Measurements from ENCODE around the gene C18orf32. TPM values are rescaled to one million over a fixed set of nuclear protein-coding genes. Genes with fewer than 3 reads are reported as not detected.
"Not testable (repeated sequence)": the region's sequence is repeated elsewhere in the genome, so short reads cannot be mapped to it uniquely, and the experiment has no call there.

The C18orf32 gene
- 100 to 1,000 TPM; 106 to 170 (median 122) TPM for polyA plus RNA-seq

DNA sequence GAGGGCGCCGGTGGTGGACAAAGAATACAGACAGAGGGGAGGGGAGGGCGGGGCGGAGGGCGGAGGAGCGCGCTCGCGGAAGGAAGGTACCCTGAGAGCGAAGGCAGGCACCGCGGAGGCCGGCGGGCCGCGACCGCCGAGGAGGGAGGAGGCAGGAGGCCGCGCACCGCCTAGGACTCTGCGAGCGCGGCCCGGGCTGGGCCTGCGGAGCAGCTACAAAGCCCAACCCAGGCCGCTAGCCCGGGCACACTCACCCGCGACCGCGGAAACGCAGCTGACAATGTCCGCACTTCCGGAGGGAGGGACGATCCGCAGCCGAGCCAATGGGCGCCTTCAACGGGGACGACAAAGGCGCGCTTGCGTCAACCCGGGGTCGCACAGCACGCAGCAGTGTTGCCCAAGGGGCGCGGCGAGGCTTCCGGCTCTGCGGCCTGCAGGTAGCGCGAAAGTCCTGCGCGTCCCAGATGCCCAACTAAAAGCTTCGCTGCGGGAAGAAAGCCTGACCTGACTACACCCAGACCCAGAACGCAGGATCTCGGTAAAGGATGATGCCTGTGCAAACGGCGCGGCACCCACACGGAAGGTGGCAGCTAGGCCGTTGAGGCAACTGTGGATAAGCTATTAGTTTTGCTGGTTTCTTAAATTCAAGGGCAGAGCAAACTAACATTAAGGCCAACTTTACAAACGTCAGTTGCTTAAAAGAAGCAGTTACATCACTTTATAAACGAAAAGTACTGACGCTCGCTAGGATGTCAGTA lies at the start of gene C18orf32:
Gene C18orf32, minus strand, starts transcription at position 282 of the 758 bp plus-strand sequence. CDS start 3,486 bp downstream, outside the sequence.
- Mint-ChIP-seq H3K4me1 (peaks cover 55 to 79% of the 10 kb centered on the region in 2 donors), H3K9me3 (no peaks in the 10 kb centered on the region), H3K27ac (peak within 1 kb of the TSS; percentile 92 to 100 (median 98)), H3K27me3 (ENCODE audit: low read depth in 3 of 3) (peaks cover 12 to 21% (median 20%) of the 10 kb centered on the region in 3 donors), H3K4me3 (peak within 1 kb of the TSS; percentile 91 to 98 (median 94)), H3K36me3 (peaks cover 30 to 46% (median 35%) of the 10 kb centered on the region in 3 donors)
- peak; percentile 98 to 99 (median 98) for DNase-seq

DNA sequence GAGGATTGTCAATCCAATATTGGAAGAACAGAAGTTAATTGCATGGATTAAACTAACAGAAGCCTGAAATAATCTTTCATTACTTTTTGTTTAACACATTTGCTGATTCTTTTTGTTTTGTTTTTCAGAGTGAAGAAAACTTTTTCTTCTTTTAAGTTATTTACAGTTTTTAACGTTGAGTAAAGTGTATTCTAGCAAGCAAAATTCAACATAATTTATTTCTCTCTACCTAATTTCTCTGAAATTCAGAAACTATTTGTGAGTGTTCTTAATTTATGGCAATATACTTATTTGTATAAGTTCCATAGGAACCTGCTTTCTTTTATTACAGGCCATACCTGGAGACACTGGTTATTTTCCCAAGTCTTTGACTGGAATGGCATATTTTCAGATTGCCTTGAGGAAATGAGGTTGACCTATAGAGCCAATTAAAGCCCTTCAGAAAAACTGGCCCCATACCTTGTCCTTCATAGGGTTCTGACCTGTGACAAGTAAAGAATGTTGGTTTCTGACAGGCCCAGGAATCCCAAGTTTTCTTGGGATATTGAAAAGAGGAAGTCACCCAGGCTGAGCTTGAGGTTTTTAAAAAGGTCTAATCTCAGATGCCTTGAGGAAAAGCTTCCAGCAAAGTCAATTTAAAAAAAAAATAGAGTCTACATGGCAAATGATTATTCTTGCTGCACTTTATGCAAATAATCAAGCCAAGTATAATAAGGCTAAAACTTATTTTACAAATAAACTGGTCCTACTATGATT lies 48.0 kb upstream of the C18orf32 start:
- no peak for DNase-seq
- Mint-ChIP-seq H3K4me3 (no peak overlapping the region), H3K27me3 (ENCODE audit: low read depth in 3 of 3) (peaks cover 0 to 5% (median 2%) of the 10 kb centered on the region in 3 donors), H3K4me1 (no peaks in the 10 kb centered on the region), H3K27ac (no peak overlapping the region), H3K9me3 (peaks cover 0 to 2% (median 0%) of the 10 kb centered on the region in 6 donors), H3K36me3 (no peaks in the 10 kb centered on the region)

DNA sequence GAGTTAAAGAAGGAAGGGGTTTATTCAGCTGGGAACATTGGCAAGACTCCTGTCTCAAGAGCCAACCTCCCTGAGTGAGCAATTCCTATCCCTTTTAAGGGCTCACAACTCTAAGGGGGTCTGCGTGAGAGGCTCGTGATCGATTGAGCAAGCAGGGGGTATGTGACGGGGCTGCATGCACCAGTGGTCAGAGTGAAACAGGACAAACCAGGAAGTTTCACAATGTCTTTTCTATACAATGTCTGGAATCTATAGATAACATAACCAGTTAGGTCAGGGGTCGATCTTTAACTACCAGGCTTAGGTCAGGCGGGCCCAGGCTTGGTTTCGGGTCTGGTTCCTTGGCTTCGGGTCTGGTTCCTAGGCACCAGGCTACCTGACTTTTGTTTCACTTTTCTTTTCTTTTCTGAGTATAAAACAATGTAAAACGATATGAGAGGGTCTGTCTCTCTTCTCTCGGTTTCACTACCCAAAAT lies 44.7 kb upstream of the C18orf32 start:
- H3K9me3 Mint-ChIP-seq, result peaks cover 0 to 2% (median 0%) of the 10 kb centered on the region in 6 donors
- H3K27ac Mint-ChIP-seq, result no peak overlapping the region
- H3K4me3 Mint-ChIP-seq, result no peak overlapping the region
- peaks cover 2 to 13% (median 6%) of the 10 kb centered on the region in 3 donors for H3K27me3 Mint-ChIP-seq (ENCODE audit: low read depth in 3 of 3)
- H3K4me1 Mint-ChIP-seq, result no peaks in the 10 kb centered on the region
- H3K36me3 Mint-ChIP-seq, result peaks cover 0 to 4% (median 0%) of the 10 kb centered on the region in 3 donors
- no peak for DNase-seq

DNA sequence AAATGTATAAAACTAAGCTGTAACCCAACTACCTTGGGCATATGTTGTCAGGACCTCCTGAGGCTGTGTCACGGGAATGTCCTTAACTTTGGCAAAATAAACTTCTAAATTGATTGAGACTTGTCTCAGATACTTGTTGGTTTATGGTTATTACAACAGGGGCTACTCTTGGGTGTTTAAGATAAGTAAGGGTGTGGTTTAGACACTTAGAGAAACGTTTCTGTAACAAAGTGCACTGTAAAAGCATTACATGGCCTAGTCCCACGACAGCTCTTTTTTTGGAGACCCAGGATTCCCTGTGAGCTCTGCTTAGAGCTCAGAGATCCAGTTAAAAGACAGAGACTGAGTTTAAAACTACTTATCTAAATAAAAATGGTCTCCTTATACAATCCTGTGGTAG lies 42.6 kb upstream of the C18orf32 start:
- no peak for DNase-seq
- Mint-ChIP-seq H3K27me3 (ENCODE audit: low read depth in 3 of 3) (peaks cover 2 to 12% (median 6%) of the 10 kb centered on the region in 3 donors), H3K27ac (no peak overlapping the region), H3K4me3 (no peak overlapping the region), H3K36me3 (peaks cover 0 to 4% (median 0%) of the 10 kb centered on the region in 3 donors), H3K9me3 (peaks cover 0 to 2% (median 0%) of the 10 kb centered on the region in 6 donors), H3K4me1 (no peaks in the 10 kb centered on the region)

DNA sequence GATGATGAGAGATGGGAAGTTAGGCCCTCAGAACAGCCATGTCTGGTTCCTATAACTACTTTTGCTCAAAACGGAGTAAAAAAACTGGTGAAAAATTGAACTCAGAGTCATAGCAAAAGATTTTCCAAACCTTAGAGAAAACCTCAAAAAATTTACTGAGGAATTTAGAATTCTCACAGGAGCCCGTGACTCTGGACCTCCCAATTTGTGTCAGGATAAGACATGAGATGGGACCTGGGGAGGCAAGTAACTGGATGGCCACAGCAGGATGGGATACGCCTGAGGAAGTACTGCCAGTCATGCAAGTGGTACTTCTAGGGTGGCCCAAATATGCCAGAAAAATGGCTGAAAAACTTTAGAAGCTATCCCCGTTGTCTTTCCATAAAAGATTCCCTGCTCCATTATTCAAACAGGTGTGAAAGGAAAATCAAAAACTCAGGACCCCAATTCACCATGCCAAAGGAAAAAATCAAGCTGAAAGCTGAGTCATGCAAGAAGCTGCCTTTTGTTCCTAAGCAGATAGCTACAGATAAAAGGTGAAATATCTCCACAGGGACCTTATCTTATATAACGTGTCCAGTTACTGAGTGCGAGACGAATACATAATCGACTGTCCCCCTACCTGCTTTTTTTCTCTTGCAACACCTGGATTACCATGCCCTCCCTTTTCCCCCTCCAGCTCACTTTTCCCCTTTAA lies 40.7 kb upstream of the C18orf32 start:
- Mint-ChIP-seq H3K4me1 (no peaks in the 10 kb centered on the region), H3K27me3 (ENCODE audit: low read depth in 3 of 3) (peaks cover 2 to 11% (median 6%) of the 10 kb centered on the region in 3 donors), H3K36me3 (peaks cover 0 to 4% (median 0%) of the 10 kb centered on the region in 3 donors), H3K4me3 (no peak overlapping the region), H3K9me3 (no peaks in the 10 kb centered on the region), H3K27ac (no peak overlapping the region)
- DNase-seq, result no peak

DNA sequence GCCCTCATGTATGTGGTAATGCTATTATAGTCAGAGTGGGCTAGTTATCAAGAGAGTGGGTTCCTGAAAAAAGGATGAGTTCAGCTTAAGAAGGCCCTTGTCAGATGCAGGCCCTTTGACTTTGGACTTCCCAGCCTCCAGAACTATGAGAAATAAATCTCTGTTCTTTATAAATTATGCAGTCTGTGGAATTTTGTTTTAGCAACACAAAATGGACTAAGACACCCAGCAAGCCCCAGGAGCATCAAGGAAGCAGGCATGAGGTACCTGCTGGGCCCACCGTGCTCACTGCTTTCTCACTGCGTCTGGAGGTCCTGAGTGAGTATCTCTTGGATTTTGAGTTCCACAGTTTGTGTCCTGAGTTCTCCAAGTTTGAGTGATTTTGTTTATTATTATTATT lies 38.9 kb upstream of the C18orf32 start:
- Mint-ChIP-seq H3K36me3 (peaks cover 0 to 4% (median 0%) of the 10 kb centered on the region in 3 donors), H3K27ac (no peak overlapping the region), H3K9me3 (no peaks in the 10 kb centered on the region), H3K4me1 (no peaks in the 10 kb centered on the region), H3K27me3 (ENCODE audit: low read depth in 3 of 3) (peaks cover 2 to 11% (median 6%) of the 10 kb centered on the region in 3 donors), H3K4me3 (no peak overlapping the region)
- DNase-seq, result no peak

DNA sequence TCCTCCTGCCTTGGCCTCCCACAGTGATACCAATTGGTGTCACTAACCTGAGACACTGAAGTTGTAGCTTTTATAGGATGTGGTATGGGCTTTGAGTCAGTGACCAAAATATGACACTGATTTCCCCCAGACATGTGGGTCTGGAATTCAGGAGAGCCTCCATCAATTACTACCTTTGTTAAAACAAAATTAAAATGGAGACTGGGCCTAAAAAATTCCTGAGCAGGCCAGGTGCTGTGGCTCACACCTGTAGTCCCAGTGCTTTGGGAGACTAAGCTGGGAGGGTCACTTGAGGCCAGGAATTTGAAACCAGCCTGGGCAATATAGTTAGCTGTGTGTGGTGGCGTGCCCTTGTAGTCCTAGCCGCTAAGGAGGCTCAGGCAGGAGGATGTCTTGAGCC lies 37.9 kb upstream of the C18orf32 start:
- Mint-ChIP-seq H3K4me3 (no peak overlapping the region), H3K27ac (no peak overlapping the region), H3K36me3 (peaks cover 0 to 4% (median 0%) of the 10 kb centered on the region in 3 donors), H3K4me1 (no peaks in the 10 kb centered on the region), H3K9me3 (no peaks in the 10 kb centered on the region), H3K27me3 (ENCODE audit: low read depth in 3 of 3) (peaks cover 2 to 8% (median 4%) of the 10 kb centered on the region in 3 donors)
- DNase-seq, result no peak

DNA sequence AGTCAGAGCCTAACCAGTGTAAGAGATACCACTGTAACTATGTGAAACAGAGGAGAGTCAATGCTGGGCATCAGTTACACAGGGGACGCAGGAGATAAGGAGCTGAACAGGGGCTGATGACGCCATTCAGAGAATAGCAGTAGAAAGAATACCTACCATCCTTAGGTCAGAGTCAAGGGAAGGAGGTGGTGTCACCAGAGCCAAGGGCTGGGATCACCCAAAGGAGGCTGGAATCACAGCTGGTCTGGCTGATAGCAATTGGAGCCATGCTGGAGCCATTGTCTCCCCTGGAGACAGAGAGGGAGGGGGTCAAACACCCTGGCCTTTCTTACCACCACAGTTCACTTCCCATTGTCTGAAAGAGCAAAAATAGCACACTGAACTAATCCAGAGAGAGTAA lies 37.3 kb upstream of the C18orf32 start:
- Mint-ChIP-seq H3K36me3 (peaks cover 0 to 4% (median 0%) of the 10 kb centered on the region in 3 donors), H3K9me3 (no peaks in the 10 kb centered on the region), H3K27me3 (ENCODE audit: low read depth in 3 of 3) (peaks cover 0 to 4% (median 3%) of the 10 kb centered on the region in 3 donors), H3K27ac (no peak overlapping the region), H3K4me1 (no peaks in the 10 kb centered on the region), H3K4me3 (no peak overlapping the region)
- no peak for DNase-seq

DNA sequence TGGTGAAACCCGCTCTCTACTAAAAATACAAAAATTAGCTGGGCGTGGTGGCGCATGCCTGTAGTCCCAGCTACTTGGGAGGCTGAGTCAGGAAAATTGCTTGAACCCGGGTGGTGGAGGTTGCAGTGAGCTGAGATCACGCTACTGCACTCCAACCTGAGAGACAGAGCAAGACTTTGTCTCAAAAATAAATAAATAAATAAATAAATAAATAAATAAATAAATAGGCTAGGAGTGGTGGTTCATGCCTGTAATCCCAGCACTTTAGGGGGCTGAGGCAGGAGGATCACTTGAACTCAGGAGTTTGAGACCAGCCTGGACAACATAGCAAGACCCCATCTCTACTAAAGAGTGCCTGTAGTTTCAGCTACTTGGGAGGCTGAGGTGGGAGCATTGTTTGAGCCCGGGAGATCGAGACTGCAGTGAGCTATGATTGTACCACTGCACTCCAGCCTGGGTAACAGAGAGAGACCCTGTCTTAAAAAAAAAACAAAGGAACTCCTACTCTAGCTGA lies 36.6 kb upstream of the C18orf32 start:
- not testable (repeated sequence) for H3K36me3 Mint-ChIP-seq, H3K4me1 Mint-ChIP-seq, H3K27ac Mint-ChIP-seq

DNA sequence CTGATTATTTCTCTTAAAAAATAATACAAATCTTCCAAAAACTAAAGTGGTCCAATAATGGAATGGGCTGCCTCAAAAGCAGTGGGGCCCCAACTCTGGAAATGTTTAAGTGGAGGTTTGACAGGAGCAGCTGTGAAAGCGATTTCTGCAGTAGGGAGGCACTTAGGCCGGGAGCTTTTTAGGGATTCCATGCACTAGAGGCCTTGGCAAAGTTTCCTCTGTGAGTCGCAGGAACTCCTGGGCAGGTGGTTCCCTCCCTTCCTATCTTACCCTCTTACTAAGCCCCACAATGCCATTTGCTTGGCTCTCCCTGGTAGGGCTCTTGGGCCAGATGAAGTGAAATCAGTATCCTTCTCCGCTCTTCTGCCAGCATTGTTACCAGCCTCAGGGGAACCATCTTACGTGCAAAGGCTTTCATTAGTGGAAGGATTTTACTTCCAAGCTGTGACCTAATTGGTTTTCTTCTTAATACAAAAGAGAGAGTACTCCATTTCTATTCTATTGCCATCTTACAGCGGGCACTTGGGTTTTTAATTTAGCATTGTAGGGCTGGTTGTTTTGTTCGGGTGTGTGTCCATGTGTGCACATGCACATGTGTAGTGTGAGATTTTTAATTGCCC lies 34.3 kb upstream of the C18orf32 start:
- no peaks in the 10 kb centered on the region for H3K4me1 Mint-ChIP-seq

More for the DNA sequence above, 36.6 kb upstream of the C18orf32 start:
- not testable (repeated sequence) for DNase-seq; H3K9me3 Mint-ChIP-seq; H3K27me3 Mint-ChIP-seq (ENCODE audit: low read depth in 3 of 3); H3K4me3 Mint-ChIP-seq

DNA sequence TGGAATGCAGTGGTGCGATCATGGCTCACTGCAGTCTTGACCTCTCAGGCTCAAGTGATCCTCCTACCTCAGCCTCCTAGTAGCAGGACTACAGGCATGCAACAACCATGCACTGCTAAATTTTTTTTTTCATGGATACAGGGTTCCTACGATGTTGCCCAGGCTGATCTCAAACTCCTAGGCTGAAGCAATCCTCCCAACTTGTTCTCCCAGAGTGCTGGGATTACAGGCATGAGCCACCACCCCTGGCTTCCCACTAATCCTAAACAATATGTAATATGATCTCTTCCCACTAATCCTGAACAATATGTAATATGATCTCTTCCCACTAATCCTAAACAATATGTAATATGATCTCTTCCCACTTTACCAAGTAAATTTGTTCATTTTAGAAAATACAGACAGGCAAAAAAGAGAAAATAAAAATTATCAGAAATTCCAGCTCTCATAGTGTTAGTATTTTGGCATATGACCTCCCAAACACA lies 33.7 kb upstream of the C18orf32 start:
- Mint-ChIP-seq H3K36me3 (no peaks in the 10 kb centered on the region), H3K9me3 (no peaks in the 10 kb centered on the region), H3K27ac (no peak overlapping the region), H3K27me3 (ENCODE audit: low read depth in 3 of 3) (peaks cover 0 to 3% (median 0%) of the 10 kb centered on the region in 3 donors), H3K4me1 (no peaks in the 10 kb centered on the region), H3K4me3 (no peak overlapping the region)
- DNase-seq, result no peak

More for the DNA sequence above, 34.3 kb upstream of the C18orf32 start:
- H3K36me3 Mint-ChIP-seq, result no peaks in the 10 kb centered on the region
- H3K27ac Mint-ChIP-seq, result no peak overlapping the region
- H3K27me3 Mint-ChIP-seq (ENCODE audit: low read depth in 3 of 3), result peaks cover 0 to 3% (median 0%) of the 10 kb centered on the region in 3 donors
- H3K9me3 Mint-ChIP-seq, result no peaks in the 10 kb centered on the region
- no peak overlapping the region for H3K4me3 Mint-ChIP-seq
- DNase-seq, result no peak

DNA sequence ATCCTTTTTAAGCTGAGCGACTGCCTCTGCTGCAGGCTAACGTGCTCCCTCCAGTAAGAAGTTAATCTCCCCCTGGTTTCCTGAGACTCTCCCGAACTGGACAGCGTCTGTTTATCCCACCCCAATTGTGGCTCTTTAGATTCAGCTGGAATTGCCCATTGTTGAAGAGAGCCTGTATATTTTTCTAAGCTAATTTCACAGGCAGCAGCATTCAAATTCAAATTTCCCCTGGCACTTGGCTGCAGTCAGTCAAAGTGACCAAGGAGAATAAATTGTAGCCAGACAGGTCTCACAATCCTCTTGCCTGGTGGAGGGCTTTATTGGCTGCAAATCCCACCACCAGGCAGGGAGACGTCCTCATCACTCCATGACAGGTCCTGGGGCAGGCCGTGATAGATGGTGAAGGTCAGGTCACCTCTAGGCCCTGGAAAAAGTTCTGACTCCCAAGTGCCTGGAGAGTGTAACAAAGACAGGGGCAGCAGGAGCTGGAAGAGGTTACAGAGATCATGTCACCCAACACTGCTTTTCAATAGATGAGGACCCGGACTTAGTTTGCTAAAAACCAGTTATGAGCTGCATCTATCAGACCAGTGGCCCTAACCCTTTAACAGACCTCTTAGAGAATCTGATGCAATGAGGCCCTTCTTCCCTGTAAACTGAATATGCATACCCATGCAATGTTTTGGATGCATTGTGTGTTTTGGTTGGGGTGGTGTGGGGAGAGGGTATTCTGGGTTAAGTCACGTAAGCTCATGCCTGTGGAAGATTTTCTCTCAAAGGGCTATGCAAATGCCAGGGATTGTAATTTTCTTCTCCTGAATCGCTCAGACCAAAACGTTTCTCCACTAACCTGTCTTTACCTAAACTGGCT lies 32.3 kb upstream of the C18orf32 start:
- Mint-ChIP-seq H3K4me1 (no peaks in the 10 kb centered on the region), H3K4me3 (no peak overlapping the region)
- no peak for DNase-seq

More for the DNA sequence above, 32.3 kb upstream of the C18orf32 start:
- Mint-ChIP-seq H3K9me3 (no peaks in the 10 kb centered on the region), H3K27me3 (ENCODE audit: low read depth in 3 of 3) (peaks cover 0 to 3% (median 0%) of the 10 kb centered on the region in 3 donors), H3K36me3 (no peaks in the 10 kb centered on the region), H3K27ac (no peak overlapping the region)

Data from immature natural killer cell (primary cell).